CD4-positive, alpha-beta T cell treated with Interleukin-4 for 1 hour (primary cell): ENCODE data around the gene ZFYVE21.
"Not testable (repeated sequence)": the region's sequence is repeated elsewhere in the genome, so short reads cannot be mapped to it uniquely, and the experiment has no call there.

Experiments used
- DNase-seq, 2 donors: peaks; one replicate each; pipeline ENCODE4 v3.0.0-alpha.2; 2020 to 2022

ZFYVE21 gene

DNA sequence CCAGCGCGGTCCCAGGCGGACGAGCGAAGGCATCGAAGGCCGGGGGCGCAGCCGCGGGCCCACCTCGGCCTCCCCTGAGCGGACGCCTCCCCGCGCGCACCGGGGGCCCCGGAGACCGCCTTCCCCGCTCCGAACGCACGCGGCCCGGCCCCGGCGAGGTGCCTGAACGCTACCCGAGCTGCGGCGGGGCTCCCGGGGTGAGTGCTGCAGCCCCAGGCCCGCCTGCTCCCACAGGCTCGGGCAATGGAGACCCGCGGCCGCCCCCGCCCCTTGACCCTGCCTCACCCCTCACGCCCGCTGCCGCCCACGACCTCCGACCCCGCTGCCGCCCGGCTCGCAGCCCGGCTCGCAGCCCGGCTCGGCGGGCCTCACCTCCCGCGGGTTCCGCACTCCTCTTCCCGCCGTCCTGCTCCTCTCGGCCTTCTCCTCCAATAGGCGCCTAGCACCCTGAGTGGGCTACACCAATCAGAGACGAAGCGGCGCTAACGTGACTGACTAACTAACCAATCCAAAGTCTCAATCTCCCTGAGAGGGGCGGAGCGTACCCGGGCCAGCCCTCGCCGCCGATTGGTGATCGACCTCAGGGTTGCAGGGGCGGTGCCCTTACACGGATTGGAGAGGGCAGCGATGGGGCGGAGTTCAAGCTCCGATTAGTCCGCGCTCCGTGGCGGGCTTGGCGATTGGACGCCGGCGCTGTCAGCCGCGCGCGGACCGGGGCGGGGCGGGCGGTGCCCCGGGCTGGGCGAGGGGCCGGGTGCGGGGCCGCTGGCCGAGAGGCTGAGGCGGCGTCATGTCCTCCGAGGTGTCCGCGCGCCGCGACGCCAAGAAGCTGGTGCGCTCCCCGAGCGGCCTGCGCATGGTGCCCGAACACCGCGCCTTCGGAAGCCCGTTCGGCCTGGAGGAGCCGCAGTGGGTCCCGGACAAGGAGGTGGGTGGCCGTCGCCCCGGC is at the start of gene ZFYVE21, which contains the start of gene XRCC3:
ZFYVE21 (plus strand) TSS at position 759 of the 949 bp plus-strand sequence; CDS start at position 791, 32 bp downstream.
XRCC3 (minus strand) TSS at position 400 of the 949 bp plus-strand sequence. CDS start 4,364 bp downstream, outside the sequence.
- peak; percentile 99 to 100 for DNase-seq

- no peak for DNase-seq
These were observed 47.9 kb upstream of the ZFYVE21 start for GRCh38 chr14:103667671-103668070.

GRCh38 chr14:103668117-103668516 is 47.5 kb upstream of the ZFYVE21 start:
- DNase-seq: no peak

DNA sequence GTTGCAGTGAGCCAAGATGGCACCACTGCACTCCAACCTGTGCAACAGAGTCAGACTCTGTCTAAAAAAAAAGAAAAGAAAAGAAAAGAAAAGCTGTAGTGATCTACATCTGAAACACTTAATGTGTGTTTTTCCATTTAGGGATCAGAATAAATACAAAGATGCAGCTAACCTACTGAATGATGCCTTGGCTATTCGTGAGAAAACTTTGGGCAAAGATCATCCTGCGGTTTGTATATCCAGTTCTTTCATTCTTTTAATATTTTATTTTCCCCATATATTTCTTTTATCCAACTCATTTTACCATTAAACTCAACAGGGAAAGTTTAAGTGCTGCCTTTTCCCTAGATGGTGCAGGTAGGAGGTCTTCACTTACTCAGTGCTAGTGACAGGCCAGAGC is 46.2 kb upstream of the ZFYVE21 start:
- no peak for DNase-seq

GRCh38 chr14:103671911-103672310 is 43.7 kb upstream of the ZFYVE21 start:
- no peak for DNase-seq

DNA sequence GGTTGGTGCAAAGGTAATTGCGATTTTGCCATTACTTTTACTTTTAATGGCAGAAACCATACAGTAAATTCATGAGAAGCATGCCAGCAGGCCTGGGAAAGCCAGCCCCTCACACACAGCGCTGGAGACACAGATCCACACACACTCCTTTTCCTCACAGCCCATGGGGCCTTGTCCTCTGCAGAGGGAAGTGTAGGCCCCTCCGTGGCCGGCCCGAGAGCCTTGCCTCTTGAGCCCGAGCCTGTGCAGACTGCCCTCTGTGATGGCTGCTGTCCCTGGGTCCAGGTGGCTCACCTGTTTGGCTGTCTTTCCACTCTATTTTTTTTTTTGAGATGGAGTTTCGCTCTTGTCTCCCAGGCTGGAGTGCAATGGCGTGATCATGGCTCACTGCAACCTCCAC is 39.7 kb upstream of the ZFYVE21 start:
- DNase-seq: no peak

DNA sequence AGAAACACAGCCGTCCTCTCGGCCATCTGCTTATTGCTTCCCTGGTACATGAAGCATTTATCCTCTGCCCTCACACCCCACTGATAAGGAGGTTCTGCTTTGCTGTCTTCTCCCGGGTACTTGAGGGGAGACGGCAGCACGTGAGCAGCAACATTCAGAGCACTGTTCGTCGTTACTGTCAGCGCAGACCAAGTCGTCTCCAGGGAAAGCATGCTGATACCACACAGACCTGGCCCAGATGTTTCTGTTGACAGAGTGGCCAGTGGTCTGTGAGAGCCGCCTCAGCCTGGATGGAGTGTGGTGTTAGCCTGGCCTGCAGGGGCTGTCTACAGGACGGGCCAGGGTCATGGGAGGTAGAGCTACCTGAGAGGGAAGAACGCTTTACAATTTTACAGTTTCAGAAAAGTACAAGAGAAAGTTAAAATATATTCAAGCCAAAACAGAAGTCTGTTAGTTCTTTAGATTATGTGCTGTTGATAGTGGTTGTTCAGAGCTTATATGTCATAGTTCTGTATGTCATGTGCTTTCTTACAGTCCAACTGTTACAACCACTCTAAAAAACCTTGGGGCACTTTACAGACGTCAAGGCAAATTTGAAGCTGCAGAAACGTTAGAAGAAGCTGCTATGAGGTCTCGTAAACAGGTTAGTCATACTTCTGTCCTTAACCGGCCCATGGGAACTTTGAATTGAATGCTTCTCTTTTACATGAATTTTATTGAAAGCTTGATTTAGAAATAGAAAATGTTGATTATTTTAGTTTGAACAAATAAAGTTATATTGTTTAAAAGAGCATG is 38.5 kb upstream of the ZFYVE21 start:
- DNase-seq: no peak

GRCh38 chr14:103679351-103679750 is 36.3 kb upstream of the ZFYVE21 start:
- DNase-seq: peak; percentile 25 to 58

DNA sequence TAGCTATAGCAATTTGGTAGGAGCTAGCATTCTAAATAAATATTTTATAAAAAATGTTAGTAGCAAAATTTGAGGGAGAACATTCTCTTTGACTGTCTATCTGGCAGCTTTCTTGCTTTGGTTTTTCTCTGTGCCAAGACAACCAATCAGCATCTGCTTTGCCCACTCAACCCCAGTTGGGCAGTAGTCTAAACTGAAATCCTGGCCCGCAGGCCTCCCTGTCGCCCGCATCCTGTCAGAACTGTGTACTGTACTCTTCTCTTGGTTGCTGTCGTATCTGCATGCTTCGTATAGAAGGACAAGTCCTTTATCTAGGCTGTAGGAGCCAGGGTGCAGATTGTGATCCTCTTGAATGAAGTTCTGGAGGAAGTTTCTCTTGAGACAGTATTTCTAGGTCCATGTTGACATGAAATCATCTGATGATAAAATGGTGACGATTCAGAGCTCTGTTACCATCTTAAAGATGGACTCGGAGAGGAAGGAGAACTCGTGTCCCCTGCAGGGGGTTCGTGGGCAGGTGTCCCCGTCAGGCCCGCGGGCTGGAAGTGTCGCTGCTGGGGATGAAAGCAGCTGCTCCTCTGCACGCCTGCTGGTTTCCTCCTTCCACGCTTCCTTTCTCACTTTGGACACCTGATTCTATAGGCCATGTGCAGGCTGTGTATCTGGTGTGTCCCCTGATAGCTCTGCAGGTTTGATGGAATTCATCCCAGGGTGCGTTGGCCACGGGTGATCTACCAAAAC is 34.9 kb upstream of the ZFYVE21 start:
- DNase-seq: no peak

- no peak for DNase-seq
These were observed 32.5 kb upstream of the ZFYVE21 start for GRCh38 chr14:103683139-103683538.

DNA sequence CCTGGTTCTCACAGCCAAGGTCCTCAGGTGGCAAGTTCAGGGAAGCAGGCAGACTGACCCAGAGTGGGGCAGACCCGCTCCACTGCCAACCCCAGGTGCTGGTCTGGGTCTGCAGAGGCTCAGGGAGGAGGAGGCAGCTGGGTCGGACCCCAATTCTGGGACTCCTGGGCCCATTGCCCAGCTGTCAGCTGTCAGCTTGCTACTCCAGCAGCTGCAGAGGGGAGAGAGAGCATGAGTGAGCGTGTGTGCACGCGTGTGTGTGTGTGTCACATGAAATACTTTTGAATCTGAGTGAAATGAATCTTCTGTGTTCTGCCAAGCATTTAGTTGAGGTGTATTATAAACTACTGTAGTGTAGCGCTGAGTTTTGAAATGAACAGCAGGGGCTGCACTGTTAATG is 31.1 kb upstream of the ZFYVE21 start:
- no peak for DNase-seq

DNA sequence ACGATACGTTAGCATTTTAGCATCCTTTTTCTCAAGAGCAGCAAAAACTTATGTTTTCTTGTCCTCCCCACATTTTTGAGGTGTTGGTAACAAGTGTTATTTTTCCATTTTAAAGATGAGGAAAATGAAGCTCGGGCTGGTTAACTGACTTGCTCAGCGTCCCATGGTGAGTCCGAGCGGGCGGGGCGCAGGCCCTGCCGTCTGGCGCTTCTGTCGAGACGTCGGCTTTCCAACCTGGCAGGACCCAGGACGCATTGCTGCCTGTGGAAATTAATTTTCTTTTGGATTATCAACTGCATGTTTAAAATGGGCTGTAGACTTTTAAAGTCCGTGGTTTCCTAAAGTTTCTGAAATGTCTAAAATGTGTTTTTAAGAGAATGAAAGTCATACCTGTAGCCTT is 30.7 kb upstream of the ZFYVE21 start:
- DNase-seq: no peak

DNA sequence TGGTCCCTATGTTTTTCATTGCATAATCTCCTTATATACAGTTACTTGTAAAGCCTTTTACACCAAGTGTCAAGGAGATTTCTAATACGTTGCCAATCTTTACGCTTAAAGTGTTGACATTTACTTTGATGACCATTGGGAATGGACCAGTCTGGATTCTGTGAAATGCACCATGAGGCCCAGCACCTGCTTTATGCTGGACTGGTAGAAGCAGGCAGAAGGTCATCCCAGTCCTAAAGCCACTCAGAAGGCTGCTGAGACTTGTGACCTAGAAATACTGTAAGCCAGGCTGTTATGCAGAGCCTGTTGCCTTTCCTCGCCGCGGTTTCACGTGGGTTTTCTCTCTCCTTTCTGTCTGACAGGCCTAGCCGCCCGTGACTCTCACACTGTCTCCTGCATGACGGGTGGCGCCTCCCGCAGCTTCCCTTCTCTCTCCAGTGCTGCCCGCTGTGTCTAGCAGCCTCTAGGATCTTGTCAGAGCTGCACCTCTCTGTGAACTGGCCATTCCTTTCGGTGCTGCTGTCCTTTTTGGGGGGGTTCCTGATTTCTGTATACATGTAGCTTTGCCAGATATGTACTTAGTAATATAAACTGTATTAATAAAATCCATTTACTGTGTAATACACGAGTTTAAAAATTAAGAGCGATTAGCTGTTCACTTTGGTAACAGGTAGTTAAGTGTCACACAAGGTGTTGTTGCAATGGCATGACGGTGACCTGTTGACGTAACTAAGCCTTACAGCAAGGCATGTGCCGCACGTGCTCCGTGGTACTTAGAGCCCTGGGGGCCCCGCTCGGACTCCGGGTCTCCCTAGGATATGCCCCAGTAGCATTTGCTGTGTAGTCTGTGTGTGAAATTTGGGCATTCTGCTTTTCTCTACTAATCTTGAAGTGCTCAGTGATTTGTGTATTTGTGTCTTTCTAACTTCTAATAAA is 30.1 kb upstream of the ZFYVE21 start:
- DNase-seq: no peak

DNA sequence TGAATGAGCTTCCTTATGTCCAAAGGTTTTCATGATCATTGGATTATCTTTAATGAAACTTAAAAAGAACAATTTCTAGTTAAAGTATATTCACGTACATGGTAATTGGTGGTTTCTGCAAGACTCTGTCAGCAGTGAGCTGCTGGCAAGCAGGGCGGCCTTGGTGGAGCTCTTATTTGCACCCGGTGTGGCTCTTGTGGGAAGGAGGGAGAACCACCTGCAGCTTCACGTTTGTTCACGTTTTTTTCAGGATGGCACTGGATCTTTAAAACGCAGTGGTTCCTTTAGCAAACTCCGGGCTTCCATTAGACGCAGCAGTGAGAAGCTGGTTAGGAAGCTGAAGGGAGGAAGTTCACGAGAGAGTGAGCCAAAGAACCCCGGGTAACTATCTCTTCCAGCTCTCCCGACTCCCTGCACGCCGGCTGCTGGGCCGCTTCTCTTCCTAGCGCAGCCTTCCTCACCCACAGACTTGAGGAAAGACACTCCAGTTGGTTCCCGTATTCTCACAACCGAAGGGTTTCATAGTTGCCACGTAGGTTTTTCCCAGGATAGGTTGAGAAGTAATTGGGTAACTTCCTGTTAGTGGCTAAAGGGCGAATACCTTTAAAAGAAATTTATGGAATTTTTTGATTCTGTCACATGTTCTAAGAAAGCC is 28.7 kb upstream of the ZFYVE21 start:
- no peak for DNase-seq

GRCh38 chr14:103687712-103688111 is 27.9 kb upstream of the ZFYVE21 start:
- DNase-seq: no peak

DNA sequence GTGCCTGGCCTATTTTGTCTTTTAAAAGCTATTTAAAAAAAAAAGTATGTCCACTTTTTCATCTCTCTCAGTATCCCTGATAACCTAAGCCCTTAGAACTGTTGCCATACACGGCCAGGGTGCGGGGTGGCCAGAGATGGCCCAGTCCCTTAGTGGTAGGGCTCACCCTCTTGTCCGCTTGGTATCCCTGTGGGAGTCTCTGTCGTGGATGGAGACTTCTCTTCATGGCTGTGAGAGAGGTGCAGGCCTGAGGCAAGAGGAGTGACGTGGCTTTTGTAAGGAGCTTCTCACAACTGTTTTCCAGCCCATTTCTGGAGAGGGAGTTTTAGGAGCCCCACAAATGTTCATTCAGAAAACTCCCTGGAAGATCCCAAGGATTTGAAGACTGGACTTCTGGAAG is 27.2 kb upstream of the ZFYVE21 start:
- DNase-seq: no peak

GRCh38 chr14:103688906-103689902 is 26.4 kb upstream of the ZFYVE21 start:
- no peak for DNase-seq

DNA sequence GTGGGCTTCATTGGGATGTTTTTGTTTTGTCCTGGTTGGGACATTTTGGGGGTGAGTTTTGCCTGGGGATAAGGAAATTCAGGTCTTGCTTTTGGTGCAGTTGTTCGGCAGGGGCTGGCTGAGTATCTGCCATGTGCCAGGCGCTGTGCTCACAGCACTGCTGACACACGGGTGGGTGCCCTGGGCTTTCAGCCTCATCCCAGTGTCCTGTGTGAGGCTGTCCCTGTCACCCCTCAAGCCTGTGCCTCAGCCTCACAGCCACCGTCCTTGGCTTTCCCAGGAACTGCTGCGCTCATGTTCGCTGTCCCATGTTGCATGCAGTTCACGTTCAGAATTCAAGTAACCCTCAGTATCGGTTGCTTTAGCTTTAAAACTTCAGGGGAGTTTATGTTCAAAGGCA is 25.3 kb upstream of the ZFYVE21 start:
- DNase-seq: no peak

GRCh38 chr14:103691655-103692054 is 24.0 kb upstream of the ZFYVE21 start:
- not testable (repeated sequence) for DNase-seq

DNA sequence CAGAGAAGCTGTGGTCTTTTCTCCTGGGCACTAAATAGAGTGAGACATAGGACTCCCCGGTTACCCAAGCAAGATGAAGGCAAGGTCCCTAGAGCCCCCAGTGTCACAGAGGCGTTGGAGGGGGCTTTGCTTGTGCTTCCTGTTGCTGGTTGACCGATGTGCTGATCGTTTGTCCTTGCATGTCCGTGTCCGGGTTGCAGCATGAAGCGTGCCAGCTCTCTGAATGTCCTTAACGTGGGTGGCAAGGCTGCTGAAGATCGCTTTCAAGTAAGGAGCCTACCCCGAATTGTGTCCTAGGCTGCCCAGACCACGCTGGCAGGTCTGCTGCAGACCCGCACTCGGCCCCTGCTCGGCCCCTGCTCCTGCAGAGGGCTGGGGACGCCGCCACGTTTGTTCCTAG is 23.5 kb upstream of the ZFYVE21 start:
- DNase-seq: no peak
